Body of pancreas (tissue), 4 donors: ENCODE results near the gene DNAJC1.

Experiments used
- POLR2A ChIP-seq, 3 donors: fragments of 450-650 bp; IDR thresholded peaks; one replicate each; pipeline ENCODE4 v1.6.1; 2016; ENCODE audit warnings: antibody characterized with exemption in 3 of 3, mild to moderate bottlenecking in 2 of 3
- TF ChIP-seq, protein P1 (sequence below), 7 experiments: fragments of 450-650 bp in 4 of 7; fragments of 200-600 bp in 3 of 7; sonication (generic) in 3 of 7; IDR thresholded peaks; one replicate each; pipeline ENCODE4 v1.5.1; 2016 to 2019; ENCODE audit warnings: antibody characterized with exemption in 7 of 7

DNA sequence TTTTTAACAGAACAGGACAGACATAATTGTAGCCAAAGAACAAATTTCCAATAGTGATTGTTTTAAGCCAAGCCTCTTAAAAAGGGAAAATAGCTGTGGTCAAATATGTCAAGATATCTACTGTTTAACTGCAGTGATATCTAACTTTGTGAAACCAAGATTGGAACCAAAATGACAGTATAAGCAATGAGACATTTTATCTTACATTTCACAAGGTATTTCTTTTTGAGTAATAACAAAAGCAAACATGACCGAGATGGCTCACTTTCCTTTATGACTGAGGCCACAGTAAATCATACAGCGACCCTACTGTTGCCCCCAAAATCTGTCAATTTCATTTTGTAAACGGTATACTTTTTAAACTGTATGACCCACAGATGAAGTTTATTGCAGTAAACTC, 253.7 kb downstream of the DNAJC1 start:
- no peak for TF ChIP-seq POLR2A (IDR thresholded peaks at IDR 0.05)
- TF ChIP-seq, protein P1, sequence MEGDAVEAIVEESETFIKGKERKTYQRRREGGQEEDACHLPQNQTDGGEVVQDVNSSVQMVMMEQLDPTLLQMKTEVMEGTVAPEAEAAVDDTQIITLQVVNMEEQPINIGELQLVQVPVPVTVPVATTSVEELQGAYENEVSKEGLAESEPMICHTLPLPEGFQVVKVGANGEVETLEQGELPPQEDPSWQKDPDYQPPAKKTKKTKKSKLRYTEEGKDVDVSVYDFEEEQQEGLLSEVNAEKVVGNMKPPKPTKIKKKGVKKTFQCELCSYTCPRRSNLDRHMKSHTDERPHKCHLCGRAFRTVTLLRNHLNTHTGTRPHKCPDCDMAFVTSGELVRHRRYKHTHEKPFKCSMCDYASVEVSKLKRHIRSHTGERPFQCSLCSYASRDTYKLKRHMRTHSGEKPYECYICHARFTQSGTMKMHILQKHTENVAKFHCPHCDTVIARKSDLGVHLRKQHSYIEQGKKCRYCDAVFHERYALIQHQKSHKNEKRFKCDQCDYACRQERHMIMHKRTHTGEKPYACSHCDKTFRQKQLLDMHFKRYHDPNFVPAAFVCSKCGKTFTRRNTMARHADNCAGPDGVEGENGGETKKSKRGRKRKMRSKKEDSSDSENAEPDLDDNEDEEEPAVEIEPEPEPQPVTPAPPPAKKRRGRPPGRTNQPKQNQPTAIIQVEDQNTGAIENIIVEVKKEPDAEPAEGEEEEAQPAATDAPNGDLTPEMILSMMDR (IDR thresholded peaks at IDR 0.05) = no peak
